HEK293 (cell line): ENCODE measurements around the gene LRRC57.
A peak's percentile ranks its signal among the peaks of the same experiment; 100 is the strongest.

Experiments
- GFI1B ChIP-seq: fragments of 450-650 bp; formaldehyde crosslinking; IDR thresholded peaks from 2 replicates; pipeline ENCODE4 v1.5.1; 2016; ENCODE audit warnings: missing biosample characterization, missing genetic modification characterization
- HOXC10 ChIP-seq: sonication (generic); formaldehyde crosslinking; IDR thresholded peaks from 2 replicates; pipeline ENCODE4 v1.8.1; 2023; ENCODE audit warnings: mild to moderate bottlenecking, missing genetic modification reagents
- KLF7 ChIP-seq: fragments of 450-650 bp; formaldehyde crosslinking; IDR thresholded peaks from 2 replicates; pipeline ENCODE4 v1.5.1; 2016; ENCODE audit warnings: missing biosample characterization, missing genetic modification characterization, borderline replicate concordance
- MYNN ChIP-seq: fragments of 450-650 bp; formaldehyde crosslinking; IDR thresholded peaks from 2 replicates; pipeline ENCODE4 v1.5.1; 2016; ENCODE audit warnings: missing biosample characterization, missing genetic modification characterization, borderline replicate concordance
- PRDM1 ChIP-seq: fragments of 450-650 bp; formaldehyde crosslinking; IDR thresholded peaks from 2 replicates; pipeline ENCODE4; 2016; ENCODE audit warnings: missing biosample characterization, missing genetic modification characterization
- TSHZ1 ChIP-seq: fragments of 450-650 bp; formaldehyde crosslinking; IDR thresholded peaks from 2 replicates; pipeline ENCODE4 v1.5.1; 2016; ENCODE audit warnings: missing biosample characterization, missing genetic modification characterization, borderline replicate concordance
- ZFP3 ChIP-seq: fragments of 450-650 bp; formaldehyde crosslinking; IDR thresholded peaks from 2 replicates; pipeline ENCODE4 v1.5.1; 2016; ENCODE audit warnings: low read depth, missing biosample characterization, missing genetic modification characterization
- ZNF121 ChIP-seq: fragments of 450-650 bp; formaldehyde crosslinking; IDR thresholded peaks from 2 replicates; pipeline ENCODE4 v1.5.1; 2016; ENCODE audit warnings: missing biosample characterization, missing genetic modification characterization
- ZNF133 ChIP-seq: fragments of 450-650 bp; formaldehyde crosslinking; IDR thresholded peaks from 2 replicates; pipeline ENCODE4 v1.5.1; 2016; ENCODE audit warnings: missing biosample characterization, missing genetic modification characterization
- ZNF140 ChIP-seq: fragments of 450-650 bp; formaldehyde crosslinking; IDR thresholded peaks from 2 replicates; pipeline ENCODE4 v1.5.1; 2016; ENCODE audit warnings: missing biosample characterization, missing genetic modification characterization
- ZNF146 ChIP-seq: fragments of 450-650 bp; formaldehyde crosslinking; IDR thresholded peaks from 2 replicates; pipeline ENCODE4 v1.5.1; 2016; ENCODE audit warnings: missing biosample characterization, missing genetic modification characterization
- ZNF214 ChIP-seq: fragments of 450-650 bp; formaldehyde crosslinking; IDR thresholded peaks from 2 replicates; pipeline ENCODE4 v1.5.1; 2017; ENCODE audit warnings: missing biosample characterization, mild to moderate bottlenecking, missing genetic modification characterization, borderline replicate concordance
- ZNF292 ChIP-seq: fragments of 450-650 bp; formaldehyde crosslinking; IDR thresholded peaks from 2 replicates; pipeline ENCODE4 v1.5.1; 2016; ENCODE audit warnings: low read depth, missing biosample characterization, missing genetic modification characterization, borderline replicate concordance
- ZNF354C ChIP-seq: fragments of 450-650 bp; formaldehyde crosslinking; IDR thresholded peaks from 2 replicates; pipeline ENCODE4 v1.5.1; 2016; ENCODE audit warnings: missing biosample characterization, missing genetic modification characterization, low read depth, borderline replicate concordance
- ZNF362 ChIP-seq: fragments of 450-650 bp; formaldehyde crosslinking; IDR thresholded peaks from 2 replicates; pipeline ENCODE4 v1.5.1; 2016; ENCODE audit warnings: missing biosample characterization, missing genetic modification characterization
- ZNF366 ChIP-seq: fragments of 450-650 bp; formaldehyde crosslinking; conservative IDR thresholded peaks from 2 replicates; pipeline ENCODE4 v1.5.1; 2016; ENCODE audit warnings: missing biosample characterization, missing genetic modification characterization
- ZNF391 ChIP-seq: fragments of 450-650 bp; formaldehyde crosslinking; IDR thresholded peaks from 2 replicates; pipeline ENCODE4 v1.5.1; 2016; ENCODE audit warnings: low read depth, missing biosample characterization, missing genetic modification characterization, borderline replicate concordance
- ZNF394 ChIP-seq: fragments of 450-650 bp; formaldehyde crosslinking; IDR thresholded peaks from 2 replicates; pipeline ENCODE4 v1.5.1; 2016; ENCODE audit warnings: missing biosample characterization, missing genetic modification characterization, mild to moderate bottlenecking, moderate library complexity, borderline replicate concordance
- ZNF518A ChIP-seq: fragments of 450-650 bp; formaldehyde crosslinking; conservative IDR thresholded peaks from 2 replicates; pipeline ENCODE4 v1.5.1; 2016; ENCODE audit warnings: low read depth, missing biosample characterization, missing genetic modification characterization
- ZNF530 ChIP-seq: fragments of 450-650 bp; formaldehyde crosslinking; IDR thresholded peaks from 2 replicates; pipeline ENCODE4 v1.5.1; 2016; ENCODE audit warnings: low read depth, missing biosample characterization, missing genetic modification characterization
- ZNF549 ChIP-seq: fragments of 450-650 bp; IDR thresholded peaks from 2 replicates; pipeline ENCODE4 v1.5.1; 2018; ENCODE audit warnings: missing biosample characterization, missing genetic modification characterization, mild to moderate bottlenecking, inconsistent platforms, moderate library complexity
- ZNF558 ChIP-seq: fragments of 450-650 bp; formaldehyde crosslinking; IDR thresholded peaks from 2 replicates; pipeline ENCODE4 v1.5.1; 2016; ENCODE audit warnings: missing biosample characterization, missing genetic modification characterization
- ZNF560 ChIP-seq: fragments of 450-650 bp; formaldehyde crosslinking; IDR thresholded peaks from 2 replicates; pipeline ENCODE4 v1.5.1; 2017; ENCODE audit warnings: missing biosample characterization, missing genetic modification characterization, borderline replicate concordance
- ZNF561 ChIP-seq: fragments of 450-650 bp; IDR thresholded peaks from 2 replicates; pipeline ENCODE4 v1.5.1; 2018; ENCODE audit warnings: missing biosample characterization, missing genetic modification characterization, borderline replicate concordance
- ZNF621 ChIP-seq: fragments of 450-650 bp; formaldehyde crosslinking; IDR thresholded peaks from 2 replicates; pipeline ENCODE4 v1.5.1; 2017; ENCODE audit warnings: missing biosample characterization, missing genetic modification characterization
- ZNF670 ChIP-seq: fragments of 450-650 bp; formaldehyde crosslinking; IDR thresholded peaks from 2 replicates; pipeline ENCODE4 v1.5.1; 2016; ENCODE audit warnings: missing biosample characterization, missing genetic modification characterization, low read depth
- ZNF677 ChIP-seq: fragments of 450-650 bp; IDR thresholded peaks from 2 replicates; pipeline ENCODE4 v1.5.0; 2018; ENCODE audit warnings: missing biosample characterization, mild to moderate bottlenecking, missing genetic modification characterization, moderate library complexity
- ZNF704 ChIP-seq: fragments of 450-650 bp; formaldehyde crosslinking; IDR thresholded peaks from 2 replicates; pipeline ENCODE4 v1.5.1; 2016; ENCODE audit warnings: missing biosample characterization, missing genetic modification characterization
- ZNF785 ChIP-seq: fragments of 450-650 bp; formaldehyde crosslinking; IDR thresholded peaks from 2 replicates; pipeline ENCODE4 v1.5.1; 2016; ENCODE audit warnings: missing biosample characterization, missing genetic modification characterization
- ZNF830 ChIP-seq: fragments of 450-650 bp; IDR thresholded peaks from 2 replicates; pipeline ENCODE4 v1.5.0; 2018; ENCODE audit warnings: missing biosample characterization, missing genetic modification characterization, low read depth, mild to moderate bottlenecking, moderate library complexity

Gene LRRC57

GRCh38 chr15:42548249-42549031 is at the start of gene LRRC57, which contains the start of gene HAUS2 (continued):
- TF ChIP-seq TSHZ1 (tag by site-specific recombination) (no peak), ZNF140 (tag by site-specific recombination) (no peak), ZNF561 (tag by site-specific recombination) (peak; percentile 71; the same call in 1 of the 2 replicates), ZNF366 (tag by site-specific recombination) (no peak), ZNF394 (tag by site-specific recombination) (peak; percentile 37; the same call in 1 of the 2 replicates), ZNF621 (tag by site-specific recombination) (no peak), ZNF362 (tag by site-specific recombination) (no peak), ZNF677 (no peak), ZNF121 (tag by site-specific recombination) (no peak), ZNF292 (tag by site-specific recombination) (no peak), ZNF214 (tag by site-specific recombination) (no peak), PRDM1 (tag by site-specific recombination) (no peak), ZNF785 (tag by site-specific recombination) (no peak), ZNF354C (no peak), ZNF133 (tag by site-specific recombination) (no peak), GFI1B (tag by site-specific recombination) (no peak), ZNF146 (tag by site-specific recombination) (no peak; the same call in 1 of the 2 replicates), ZNF549 (tag by site-specific recombination) (no peak), KLF7 (tag by site-specific recombination) (peak; percentile 93), ZNF670 (no peak), HOXC10 (CRISPR knock-in tag) (no peak), MYNN (no peak), ZNF830 (tag by site-specific recombination) (no peak), ZNF704 (tag by site-specific recombination) (no peak), ZNF391 (tag by site-specific recombination) (peak; percentile 34; the same call in 1 of the 2 replicates), ZFP3 (tag by site-specific recombination) (no peak), ZNF530 (no peak), ZNF558 (tag by site-specific recombination) (no peak), ZNF518A (tag by site-specific recombination) (no peak), ZNF560 (no peak)
